Peyer's patch (tissue), 4 donors: ENCODE measurements around the gene PTCD2.
"Not testable (repeated sequence)": the region's sequence is repeated elsewhere in the genome, so short reads cannot be mapped to it uniquely, and the experiment has no call there.

Source experiments
- POLR2A ChIP-seq, 2 donors: fragments of 450-650 bp; IDR thresholded peaks; one replicate each; pipeline ENCODE4 v1.5.1; 2017; ENCODE audit warnings: antibody characterized with exemption in 2 of 2, mild to moderate bottlenecking in 2 of 2, moderate library complexity in 2 of 2
- TF ChIP-seq, protein P1 (sequence below), 6 experiments: fragments of 450-650 bp in 4 of 6; fragments of 200-600 bp in 2 of 6; sonication (generic) in 1 of 6; IDR thresholded peaks; one replicate each; pipeline ENCODE4 v1.5.1; 2017 to 2019; ENCODE audit warnings: antibody characterized with exemption in 6 of 6, mild to moderate bottlenecking in 3 of 6, moderate library complexity in 1 of 6

GRCh38 chr5:72319435-72319975 is 668 bp upstream of the PTCD2 start:
- TF ChIP-seq, protein P1, sequence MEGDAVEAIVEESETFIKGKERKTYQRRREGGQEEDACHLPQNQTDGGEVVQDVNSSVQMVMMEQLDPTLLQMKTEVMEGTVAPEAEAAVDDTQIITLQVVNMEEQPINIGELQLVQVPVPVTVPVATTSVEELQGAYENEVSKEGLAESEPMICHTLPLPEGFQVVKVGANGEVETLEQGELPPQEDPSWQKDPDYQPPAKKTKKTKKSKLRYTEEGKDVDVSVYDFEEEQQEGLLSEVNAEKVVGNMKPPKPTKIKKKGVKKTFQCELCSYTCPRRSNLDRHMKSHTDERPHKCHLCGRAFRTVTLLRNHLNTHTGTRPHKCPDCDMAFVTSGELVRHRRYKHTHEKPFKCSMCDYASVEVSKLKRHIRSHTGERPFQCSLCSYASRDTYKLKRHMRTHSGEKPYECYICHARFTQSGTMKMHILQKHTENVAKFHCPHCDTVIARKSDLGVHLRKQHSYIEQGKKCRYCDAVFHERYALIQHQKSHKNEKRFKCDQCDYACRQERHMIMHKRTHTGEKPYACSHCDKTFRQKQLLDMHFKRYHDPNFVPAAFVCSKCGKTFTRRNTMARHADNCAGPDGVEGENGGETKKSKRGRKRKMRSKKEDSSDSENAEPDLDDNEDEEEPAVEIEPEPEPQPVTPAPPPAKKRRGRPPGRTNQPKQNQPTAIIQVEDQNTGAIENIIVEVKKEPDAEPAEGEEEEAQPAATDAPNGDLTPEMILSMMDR (IDR thresholded peaks at IDR 0.05) = not testable (repeated sequence)
- not testable (repeated sequence) for TF ChIP-seq POLR2A (IDR thresholded peaks at IDR 0.05)
